Hematopoietic multipotent progenitor cell (in vitro differentiated cells): Measurements from ENCODE around the gene PAM. TPM values are rescaled to one million over a fixed set of nuclear protein-coding genes. Genes with fewer than 3 reads are reported as not detected.

Experiments
- DNase-seq, 3 donors: peaks; one replicate each; pipeline ENCODE4 v3.0.0-alpha.2; 2011 to 2015; ENCODE audit warnings: low read depth in 2 of 3, low spot score in 2 of 3
- total RNA-seq: library from RNA; depleted of rRNA; stranded (reverse); fragments of >200 nt; gene quantifications from one replicate; pipeline ENCODE4 v1.2.3, GENCODE V29; 2012

Gene PAM
- total RNA-seq, 1 donor = 13.7 TPM

DNA sequence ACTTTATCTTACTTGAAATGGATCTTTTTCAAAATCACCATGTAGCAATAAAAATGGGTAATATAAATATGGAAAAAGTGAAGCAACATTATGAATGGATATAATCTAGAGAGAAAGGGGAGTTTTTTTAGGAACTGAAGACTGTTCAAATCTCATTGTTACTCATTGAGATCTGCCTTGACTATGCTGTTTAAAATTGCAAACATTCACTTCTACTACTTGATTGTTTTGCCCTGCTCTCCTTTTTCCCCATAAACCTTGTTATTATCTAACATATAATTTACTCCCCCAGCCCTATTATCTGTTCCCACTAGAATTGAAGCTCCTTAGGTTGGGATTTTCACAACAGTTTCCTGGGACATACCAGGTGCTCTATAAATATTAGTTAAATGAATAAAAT lies 22.0 kb downstream of the PAM start:
- DNase-seq = no peak

GRCh38 chr5:102778478-102778877 lies 23.4 kb downstream of the PAM start:
- DNase-seq = no peak

- no peak for DNase-seq
These were observed 26.3 kb downstream of the PAM start for GRCh38 chr5:102781359-102781758.

DNA sequence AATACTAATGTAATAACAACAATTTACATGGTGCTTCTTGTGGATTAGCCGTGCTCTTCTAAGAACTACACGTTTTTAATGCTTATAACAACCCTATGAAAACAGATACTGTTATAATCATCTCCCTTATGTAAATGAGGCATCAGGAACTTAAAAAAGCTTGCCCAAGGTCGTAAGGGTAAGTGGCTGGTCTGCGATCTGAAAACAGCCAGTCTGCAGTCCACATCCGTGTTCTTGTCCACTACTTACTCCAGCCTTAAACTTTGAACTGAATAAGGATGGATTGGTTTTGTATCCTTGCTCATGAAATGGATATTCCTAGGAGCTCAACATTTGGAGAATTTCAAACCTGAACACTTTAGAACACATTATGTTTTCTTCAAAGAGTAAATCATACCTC lies 26.7 kb downstream of the PAM start:
- no peak for DNase-seq

GRCh38 chr5:102782217-102782872 lies 27.2 kb downstream of the PAM start:
- DNase-seq = no peak

DNA sequence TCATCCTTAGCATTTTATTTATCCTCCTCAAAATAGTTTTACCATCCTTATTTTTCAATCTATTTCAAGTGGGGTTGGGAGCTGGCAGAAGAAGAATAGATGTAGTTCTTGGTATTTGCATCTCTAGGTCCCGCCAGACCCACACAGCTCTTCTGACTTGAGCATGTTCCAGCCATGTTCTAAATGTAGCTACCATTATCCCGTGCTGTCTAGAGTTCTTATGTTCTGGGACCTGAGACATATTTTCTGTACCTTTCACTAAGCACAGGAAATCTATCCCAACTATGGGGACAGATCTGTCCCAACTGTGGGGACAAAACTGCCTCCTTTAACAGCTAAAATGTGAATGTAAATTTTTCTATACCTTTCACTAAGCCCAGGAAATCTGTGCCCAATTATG lies 32.0 kb downstream of the PAM start:
- no peak for DNase-seq

GRCh38 chr5:102788788-102789187 lies 33.7 kb downstream of the PAM start:
- DNase-seq = no peak

DNA sequence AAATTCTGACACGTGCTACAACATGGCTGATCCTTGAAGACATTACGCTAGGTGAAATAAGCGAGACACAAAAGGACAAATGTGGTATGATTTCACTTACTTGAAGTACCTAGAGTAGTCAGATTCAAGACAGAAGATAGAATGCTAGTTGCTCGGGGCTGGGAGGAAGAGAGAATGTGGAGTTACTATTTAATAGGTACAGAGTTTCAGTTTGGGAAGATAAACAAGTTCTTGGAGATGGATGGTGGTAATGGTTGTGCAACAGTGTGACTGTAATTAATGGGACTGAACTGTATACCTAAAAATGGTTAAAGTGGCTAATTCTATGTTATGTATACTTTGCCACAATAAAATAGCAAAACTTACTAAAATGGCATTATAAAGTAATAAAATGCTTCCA lies 34.4 kb downstream of the PAM start:
- no peak for DNase-seq

DNA sequence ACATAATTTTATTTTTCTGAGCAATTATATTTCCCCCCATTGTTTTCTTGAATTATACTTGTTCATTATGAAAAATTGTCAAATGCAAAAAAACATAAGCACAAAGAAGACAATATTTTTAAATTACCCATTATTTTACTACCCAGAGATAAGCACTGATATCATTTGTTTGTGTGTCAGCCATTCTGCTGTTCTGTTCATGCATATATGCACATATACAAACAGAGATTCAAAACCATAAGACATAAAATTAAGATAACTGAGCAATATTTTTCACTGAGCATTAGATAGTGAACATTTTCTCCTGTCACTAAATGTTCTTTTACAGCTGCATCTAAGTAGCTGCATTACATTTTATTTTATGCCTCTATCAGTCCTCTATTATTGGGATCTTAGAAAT lies 35.6 kb downstream of the PAM start:
- no peak for DNase-seq

GRCh38 chr5:102792705-102793104 lies 37.6 kb downstream of the PAM start:
- DNase-seq = peak in 2 of 3 donors; percentile 9 to 21

- no peak for DNase-seq
These were observed 38.9 kb downstream of the PAM start for GRCh38 chr5:102794047-102794446.

DNA sequence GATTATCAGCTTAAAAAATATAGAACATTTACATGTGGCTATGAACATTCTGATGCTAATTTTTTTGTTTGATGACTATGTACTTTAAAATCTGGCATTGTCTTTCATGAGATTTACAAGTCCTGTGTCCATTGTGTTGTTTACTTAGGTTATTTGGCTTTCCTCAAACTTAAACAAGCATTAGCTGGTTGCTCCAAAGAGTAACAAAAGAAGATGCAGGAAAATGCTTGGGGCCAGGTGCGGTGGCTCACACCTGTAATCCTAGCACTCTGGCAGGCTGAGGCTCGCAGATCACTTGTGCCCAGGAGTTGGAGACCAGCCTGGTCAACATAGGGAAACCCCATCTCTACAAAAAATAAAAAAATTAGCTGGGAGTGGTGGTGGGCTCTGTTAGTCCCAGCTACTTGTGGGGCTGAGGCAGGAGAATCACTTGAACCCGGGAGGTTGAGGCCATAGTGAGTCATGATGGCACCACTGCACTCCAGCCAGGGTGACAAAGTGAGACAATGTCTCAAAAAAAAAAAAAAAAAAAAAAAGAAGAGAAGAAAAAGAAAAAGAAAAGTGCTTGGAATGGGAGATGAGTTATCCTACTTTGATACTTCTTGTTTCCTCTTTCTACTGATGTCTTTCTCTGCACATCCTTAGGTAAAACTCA lies 39.7 kb downstream of the PAM start:
- no peak for DNase-seq

- DNase-seq = no peak
These were observed 40.4 kb downstream of the PAM start for GRCh38 chr5:102795526-102795925.

- DNase-seq = no peak
These were observed 40.9 kb downstream of the PAM start for GRCh38 chr5:102796009-102796408.

GRCh38 chr5:102796498-102796897 lies 41.4 kb downstream of the PAM start:
- DNase-seq = no peak

DNA sequence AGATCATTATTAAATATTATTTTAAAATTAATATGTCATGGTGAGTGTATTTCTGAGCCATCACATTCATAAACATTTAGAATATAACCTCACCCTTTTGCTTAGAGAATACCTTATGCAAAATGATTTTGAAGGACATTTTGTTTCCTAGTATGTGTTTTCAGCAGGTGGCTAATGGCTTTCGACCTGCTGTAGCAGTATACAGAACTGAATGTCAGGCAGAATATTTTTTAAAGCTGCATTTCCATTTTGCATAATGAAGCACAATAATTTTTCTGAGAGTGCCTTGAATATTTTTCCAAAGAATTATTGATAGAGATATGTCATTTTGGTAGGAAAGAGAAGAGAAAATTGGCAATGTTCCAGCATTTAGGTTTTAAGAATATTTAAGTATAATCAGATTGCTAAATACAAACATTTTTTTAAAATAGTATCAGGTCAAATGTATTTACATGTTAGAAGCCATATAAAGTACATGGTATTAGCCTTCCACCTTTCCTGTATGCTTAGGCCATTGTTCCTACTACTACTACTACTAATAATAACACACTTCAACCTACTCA lies 42.3 kb downstream of the PAM start:
- DNase-seq = no peak

DNA sequence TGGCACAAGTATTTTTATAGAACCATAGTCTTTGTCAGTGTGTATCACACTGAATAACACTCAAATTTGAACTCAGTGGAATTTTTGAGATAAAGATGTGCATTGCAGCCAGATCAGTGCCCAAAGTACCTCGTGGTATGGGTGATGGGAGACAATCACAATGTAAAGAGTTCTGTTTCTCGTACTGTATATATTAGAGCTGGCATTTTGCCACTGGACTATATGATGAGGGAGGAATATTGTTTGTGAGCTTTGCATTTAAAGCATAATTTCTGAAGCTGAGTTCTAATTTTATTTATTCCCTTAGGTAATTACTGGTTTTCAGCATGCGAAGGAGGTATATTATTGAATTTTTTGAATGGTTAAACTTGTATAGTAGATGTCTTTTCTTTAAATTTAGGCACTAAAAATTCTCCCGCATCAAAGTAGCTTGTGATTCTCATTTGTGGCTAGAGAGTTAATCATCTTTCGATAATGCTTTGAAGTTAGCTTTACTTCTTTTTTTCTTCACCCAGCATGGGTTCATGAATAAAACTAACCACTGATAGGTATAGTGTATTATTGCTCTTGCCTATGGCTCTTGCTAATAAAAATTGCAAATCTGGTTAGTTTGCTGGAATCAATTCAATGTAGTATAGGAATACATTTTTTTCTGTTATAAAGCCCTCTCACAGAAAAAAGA lies 43.1 kb downstream of the PAM start:
- DNase-seq = no peak

DNA sequence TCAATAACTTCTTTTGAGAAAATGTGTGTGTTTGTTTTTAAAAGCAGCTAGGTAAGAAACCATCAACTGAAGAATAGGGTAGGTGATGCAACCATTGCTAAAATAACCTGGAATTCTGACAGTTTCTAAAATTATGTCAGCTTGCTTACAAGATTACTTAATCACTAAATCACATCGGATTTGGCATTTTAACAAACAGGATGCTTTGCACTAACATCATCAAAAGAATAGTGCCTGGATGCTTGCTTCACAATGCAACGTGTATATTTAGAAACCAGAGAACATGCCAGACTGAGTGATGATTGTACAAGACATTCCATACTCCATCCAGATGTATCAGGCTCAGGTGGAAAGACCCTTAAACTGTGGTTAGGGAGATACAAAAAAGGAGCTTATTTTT lies 43.9 kb downstream of the PAM start:
- no peak for DNase-seq

GRCh38 chr5:102800427-102800826 lies 45.3 kb downstream of the PAM start:
- no peak for DNase-seq

DNA sequence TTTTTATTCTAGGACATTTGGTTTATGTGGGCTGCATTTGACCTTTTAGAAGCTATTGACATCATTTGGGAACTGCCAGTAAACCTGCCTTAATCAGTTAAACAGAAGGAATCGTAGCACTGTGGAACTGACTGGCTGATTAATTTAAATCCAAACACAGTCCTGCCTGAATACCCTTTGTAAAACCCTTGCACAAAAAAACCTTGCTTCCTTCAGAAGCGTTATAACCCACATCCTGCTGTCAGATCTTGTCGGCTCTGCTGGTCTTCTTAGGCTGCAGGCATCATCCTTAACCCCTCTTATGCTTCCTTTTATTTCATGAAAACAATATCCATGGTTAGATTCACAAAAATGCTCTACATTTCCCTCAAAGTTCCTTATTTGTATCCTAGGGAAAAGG lies 46.3 kb downstream of the PAM start:
- peak in 2 of 3 donors; percentile 10 to 66 for DNase-seq

DNA sequence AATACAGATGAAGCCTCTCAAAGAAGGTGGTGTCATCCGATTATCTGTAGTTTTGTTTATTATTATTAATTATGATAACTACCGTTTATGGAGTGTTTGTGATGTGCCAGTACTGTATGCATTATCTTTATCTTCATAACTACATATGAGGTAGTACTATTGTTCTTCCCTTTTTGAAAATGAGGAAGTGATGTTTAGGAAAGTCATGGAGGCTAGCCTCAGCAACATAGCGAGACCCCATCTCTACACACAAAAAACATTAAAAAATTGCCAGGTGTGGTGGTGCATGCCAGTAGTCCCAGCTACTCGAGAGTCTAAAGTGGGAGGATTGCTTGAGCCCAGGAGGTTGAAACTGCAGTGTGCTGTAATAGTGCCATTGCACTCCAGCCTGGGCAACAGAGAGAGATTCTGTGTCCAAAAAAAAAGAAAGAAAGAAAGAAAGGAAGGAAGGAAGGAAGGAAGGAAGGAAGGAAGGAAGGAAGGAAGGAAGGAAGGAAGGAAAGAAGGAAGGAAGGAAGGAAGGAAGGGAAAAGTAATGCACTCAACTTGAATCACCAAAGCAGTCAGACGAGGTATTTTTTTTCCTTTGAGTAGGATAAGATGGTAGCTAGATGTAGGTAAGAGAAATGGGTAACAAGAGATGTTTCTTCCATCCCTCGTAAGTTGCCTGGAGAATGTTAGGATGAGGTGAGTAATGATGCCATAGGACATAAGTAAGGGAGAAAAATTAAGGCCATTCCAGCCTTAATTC lies 47.8 kb downstream of the PAM start:
- DNase-seq = peak in 1 of 3 donors; percentile 57
